ENCODE measurements around the gene PRRX2.

DNA sequence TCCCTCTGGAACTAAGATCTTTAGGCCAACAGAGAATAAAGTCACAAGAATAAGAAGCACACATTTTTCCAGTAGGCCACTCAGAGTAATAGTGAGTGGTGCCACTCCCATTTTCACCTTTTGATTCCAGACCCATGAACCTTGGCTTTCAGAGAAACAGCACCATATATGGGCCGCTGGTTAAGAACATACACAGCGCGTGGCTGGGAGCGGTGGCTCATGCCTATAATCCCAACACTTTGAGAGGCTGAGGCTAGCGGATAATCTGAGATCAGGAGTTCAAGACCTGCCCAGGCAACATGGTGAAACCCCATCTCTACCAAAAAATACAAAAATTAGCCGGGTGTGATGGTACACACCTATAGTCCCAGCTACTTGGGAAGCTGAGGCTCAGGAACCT lies 103.0 kb downstream of the PRRX2 start:
- TF ChIP-seq, protein P1, sequence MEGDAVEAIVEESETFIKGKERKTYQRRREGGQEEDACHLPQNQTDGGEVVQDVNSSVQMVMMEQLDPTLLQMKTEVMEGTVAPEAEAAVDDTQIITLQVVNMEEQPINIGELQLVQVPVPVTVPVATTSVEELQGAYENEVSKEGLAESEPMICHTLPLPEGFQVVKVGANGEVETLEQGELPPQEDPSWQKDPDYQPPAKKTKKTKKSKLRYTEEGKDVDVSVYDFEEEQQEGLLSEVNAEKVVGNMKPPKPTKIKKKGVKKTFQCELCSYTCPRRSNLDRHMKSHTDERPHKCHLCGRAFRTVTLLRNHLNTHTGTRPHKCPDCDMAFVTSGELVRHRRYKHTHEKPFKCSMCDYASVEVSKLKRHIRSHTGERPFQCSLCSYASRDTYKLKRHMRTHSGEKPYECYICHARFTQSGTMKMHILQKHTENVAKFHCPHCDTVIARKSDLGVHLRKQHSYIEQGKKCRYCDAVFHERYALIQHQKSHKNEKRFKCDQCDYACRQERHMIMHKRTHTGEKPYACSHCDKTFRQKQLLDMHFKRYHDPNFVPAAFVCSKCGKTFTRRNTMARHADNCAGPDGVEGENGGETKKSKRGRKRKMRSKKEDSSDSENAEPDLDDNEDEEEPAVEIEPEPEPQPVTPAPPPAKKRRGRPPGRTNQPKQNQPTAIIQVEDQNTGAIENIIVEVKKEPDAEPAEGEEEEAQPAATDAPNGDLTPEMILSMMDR (IDR thresholded peaks at IDR 0.05) = no peak
- no peak for TF ChIP-seq POLR2A (IDR thresholded peaks at IDR 0.05)
